Tibial nerve (tissue), 4 donors: ENCODE results near the gene PRPF6. TPM values are rescaled to one million over a fixed set of nuclear protein-coding genes. Genes with fewer than 3 reads are reported as not detected.
"Not testable (repeated sequence)": the region's sequence is repeated elsewhere in the genome, so short reads cannot be mapped to it uniquely, and the experiment has no call there.

Experiments used
- DNase-seq, 2 donors: peaks; one replicate each; pipeline ENCODE4 v3.0.0-alpha.2; 2019; ENCODE audit warnings: low spot score in 2 of 2
- H3K27ac ChIP-seq, 4 donors: fragments of 200-600 bp; sonication (generic) in 3 of 4; one replicate each; pipeline ENCODE4 v1.5.1; 2017 to 2019; ENCODE audit warnings: mild to moderate bottlenecking in 1 of 4
- H3K27me3 ChIP-seq, 2 donors: fragments of 200-600 bp; sonication (generic) in 1 of 2; one replicate each; pipeline versions ENCODE4 v1.5.1 to v1.6.0; 2017 to 2019
- H3K36me3 ChIP-seq, 3 donors: fragments of 200-600 bp; sonication (generic); one replicate each; pipeline ENCODE4 v1.5.1; 2018 to 2019
- H3K4me1 ChIP-seq, 4 donors: fragments of 200-600 bp; sonication (generic) in 3 of 4; one replicate each; pipeline ENCODE4 v1.5.1; 2017 to 2019
- H3K4me3 ChIP-seq, 4 donors: fragments of 200-600 bp; sonication (generic) in 3 of 4; one replicate each; pipeline ENCODE4 v1.5.1; 2017 to 2019; ENCODE audit warnings: mild to moderate bottlenecking in 1 of 4, moderate library complexity in 1 of 4
- H3K9me3 ChIP-seq, 4 donors: fragments of 200-600 bp; sonication (generic) in 3 of 4; one replicate each; pipeline ENCODE4 v1.5.1; 2017 to 2019
- CTCF ChIP-seq, 5 experiments: fragments of 200-600 bp in 3 of 5; fragments of 450-650 bp in 2 of 5; sonication (generic) in 3 of 5; IDR thresholded peaks; one replicate each; pipeline ENCODE4 v1.5.1; 2016 to 2019; ENCODE audit warnings: antibody characterized with exemption in 5 of 5, mild to moderate bottlenecking in 3 of 5, moderate library complexity in 2 of 5
- EP300 ChIP-seq, 2 donors: sonication (generic); formaldehyde crosslinking; IDR thresholded peaks; one replicate each; pipeline ENCODE4 v1.6.1; 2017; ENCODE audit warnings: antibody characterized with exemption in 2 of 2, mild to moderate bottlenecking in 1 of 2
- POLR2A ChIP-seq, 2 donors: fragments of 450-650 bp; IDR thresholded peaks; one replicate each; pipeline ENCODE4 v1.6.1; 2017; ENCODE audit warnings: antibody characterized with exemption in 2 of 2, mild to moderate bottlenecking in 2 of 2, moderate library complexity in 2 of 2
- WGBS, 2 donors: methylation state at CpG; one replicate each; pipeline ENCODE4 v1.1.5; 2018; 5-methylcytosine and 5-hydroxymethylcytosine counted together
- total RNA-seq, 4 donors: library from RNA; depleted of rRNA; stranded (reverse); fragments of >200 nt; gene quantifications; one replicate each; pipeline ENCODE4 v1.1.0, GENCODE V29; 2016

The PRPF6 gene
- total RNA-seq, 4 donors from 2014 or later, result 70.5 to 77.0 (median 73.8) TPM

GRCh38 chr20:64010711-64011237, 29.8 kb downstream of the PRPF6 start:
- H3K4me1 ChIP-seq, result no peaks in the 10 kb centered on the region
- H3K9me3 ChIP-seq, result no peaks in the 10 kb centered on the region
- DNase-seq, result no peak
- no peak for TF ChIP-seq CTCF (IDR thresholded peaks at IDR 0.05)
- TF ChIP-seq POLR2A (IDR thresholded peaks at IDR 0.05), result no peak
- no peak for TF ChIP-seq EP300 (IDR thresholded peaks at IDR 0.05)
- H3K36me3 ChIP-seq, result peaks cover 0 to 90% (median 26%) of the 10 kb centered on the region in 3 donors
- H3K27me3 ChIP-seq, result no peaks in the 10 kb centered on the region
- no peak overlapping the region for H3K4me3 ChIP-seq
- H3K27ac ChIP-seq, result no peak overlapping the region
- 86 to 95% methylated on average over 8 of the region's 8 CpGs for WGBS, 2 donors

DNA sequence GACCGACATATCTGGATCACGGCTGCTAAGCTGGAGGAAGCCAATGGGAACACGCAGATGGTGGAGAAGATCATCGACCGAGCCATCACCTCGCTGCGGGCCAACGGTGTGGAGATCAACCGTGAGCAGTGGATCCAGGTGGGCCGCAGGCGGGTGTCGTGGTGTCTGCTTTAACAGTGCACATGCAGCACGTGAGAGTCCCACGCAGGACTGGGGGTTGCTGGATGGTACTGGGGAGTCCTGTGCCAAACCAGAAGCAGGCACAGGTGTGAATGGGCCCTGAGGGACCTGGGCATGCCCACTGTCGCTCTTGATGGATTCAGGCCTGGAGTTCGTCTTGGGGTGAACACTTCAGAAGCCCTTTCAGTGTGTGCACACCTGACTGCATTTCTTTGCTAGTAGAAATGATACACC, 30.4 kb downstream of the PRPF6 start:
- Histone ChIP-seq H3K27me3 (no peaks in the 10 kb centered on the region), H3K27ac (no peak overlapping the region), H3K9me3 (no peaks in the 10 kb centered on the region), H3K36me3 (peaks cover 0 to 90% (median 26%) of the 10 kb centered on the region in 3 donors), H3K4me3 (no peak overlapping the region), H3K4me1 (no peaks in the 10 kb centered on the region)
- no peak for DNase-seq
- 95 to 97% methylated on average over 14 to 16 of the region's 16 CpGs for WGBS, 2 donors
- TF ChIP-seq CTCF (IDR thresholded peaks at IDR 0.05) (no peak), EP300 (IDR thresholded peaks at IDR 0.05) (no peak), POLR2A (IDR thresholded peaks at IDR 0.05) (no peak)

DNA sequence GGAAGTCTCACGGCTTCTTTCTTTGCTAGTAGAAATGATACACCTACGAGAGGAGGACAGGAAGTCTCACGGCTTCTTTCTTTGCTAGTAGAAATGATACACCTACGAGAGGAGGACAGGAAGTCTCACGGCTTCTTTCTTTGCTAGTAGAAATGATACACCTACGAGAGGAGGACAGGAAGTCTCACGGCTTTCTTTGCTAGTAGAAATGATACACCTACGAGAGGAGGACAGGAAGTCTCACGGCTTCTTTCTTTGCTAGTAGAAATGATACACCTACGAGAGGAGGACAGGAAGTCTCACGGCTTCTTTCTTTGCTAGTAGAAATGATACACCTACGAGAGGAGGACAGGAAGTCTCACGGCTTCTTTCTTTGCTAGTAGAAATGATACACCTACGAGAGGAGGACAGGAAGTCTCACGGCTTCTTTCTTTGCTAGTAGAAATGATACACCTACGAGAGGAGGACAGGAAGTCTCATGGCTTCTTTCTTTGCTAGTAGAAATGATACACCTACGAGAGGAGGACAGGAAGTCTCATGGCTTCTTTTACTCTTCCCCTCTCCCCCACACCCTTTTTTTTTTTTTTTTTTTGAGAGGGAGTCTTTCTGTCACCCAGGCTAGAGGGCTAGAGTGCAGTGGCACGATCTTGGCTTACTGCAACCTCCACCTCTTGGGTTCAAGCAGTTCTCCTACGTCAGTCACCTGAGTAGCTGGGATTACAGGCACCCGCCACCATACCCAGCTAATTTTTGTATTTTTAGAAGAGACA, 31.6 kb downstream of the PRPF6 start:
- not testable (repeated sequence) for DNase-seq, H3K27me3 ChIP-seq, H3K9me3 ChIP-seq, H3K4me1 ChIP-seq, H3K4me3 ChIP-seq
- Histone ChIP-seq H3K27ac (peak overlapping the region in 1 of 4 donors; percentile 45), H3K36me3 (peaks cover 0 to 90% (median 34%) of the 10 kb centered on the region in 3 donors)
- WGBS, 2 donors, result 83 to 87% methylated on average over 10 to 11 of the region's 20 CpGs

- Histone ChIP-seq H3K4me3 (no peak overlapping the region), H3K36me3 (peaks cover 0 to 90% (median 38%) of the 10 kb centered on the region in 3 donors), H3K27me3 (no peaks in the 10 kb centered on the region), H3K4me1 (no peaks in the 10 kb centered on the region), H3K9me3 (no peaks in the 10 kb centered on the region), H3K27ac (no peak overlapping the region)
- no peak for DNase-seq
- 81 to 87% methylated on average over 2 of the region's 2 CpGs for WGBS, 2 donors
- no peak for TF ChIP-seq POLR2A (IDR thresholded peaks at IDR 0.05)
- TF ChIP-seq EP300 (IDR thresholded peaks at IDR 0.05), result no peak
Observed at GRCh38 chr20:64015635-64016034, 34.7 kb downstream of the PRPF6 start.

GRCh38 chr20:64021124-64021975, 40.4 kb downstream of the PRPF6 start:
- no peak overlapping the region for H3K4me3 ChIP-seq
- peaks cover 0 to 100% (median 54%) of the 10 kb centered on the region in 3 donors for H3K36me3 ChIP-seq
- TF ChIP-seq POLR2A (IDR thresholded peaks at IDR 0.05) (no peak), EP300 (IDR thresholded peaks at IDR 0.05) (no peak), CTCF (IDR thresholded peaks at IDR 0.05) (no peak)
- DNase-seq, result no peak
- no peaks in the 10 kb centered on the region for H3K27me3 ChIP-seq
- 89 to 91% methylated on average over 29 to 36 of the region's 36 CpGs for WGBS, 2 donors
- no peaks in the 10 kb centered on the region for H3K9me3 ChIP-seq
- H3K27ac ChIP-seq, result no peak overlapping the region
- H3K4me1 ChIP-seq, result no peaks in the 10 kb centered on the region
